Measurements from ENCODE around the gene MLLT6. TPM values are rescaled to one million over a fixed set of nuclear protein-coding genes. Genes with fewer than 3 reads are reported as not detected.

The MLLT6 gene
- total and polyA plus RNA-seq, 2 of the 13 experiments (the other 11 are each of a cell fraction or from before 2014, with no cell fraction given), result 50.7 to 69.5 TPM

- TF ChIP-seq UBTF (CRISPR knock-in tag; IDR thresholded peaks at IDR 0.05), result peak; percentile 50
- TF ChIP-seq HNF1B (CRISPR knock-in tag; IDR thresholded peaks at IDR 0.05), result peak; percentile 92
- 0 out of 2 replicates have a peak, but pooled peaks have one; percentile 1 for TF ChIP-seq TOE1 (CRISPR knock-in tag; IDR thresholded peaks at IDR 0.05)
- peak; percentile 82 for TF ChIP-seq MED1 (CRISPR knock-in tag; IDR thresholded peaks at IDR 0.05)
- TF ChIP-seq TOPORS (CRISPR knock-in tag; IDR thresholded peaks at IDR 0.05), result no peak; the same call in 1 of the 2 replicates
- peak; percentile 94 for TF ChIP-seq USF2 (IDR thresholded peaks at IDR 0.05; ENCODE audit: low read depth, low read length)
- peak; percentile 97; the same call in 1 of the 2 replicates for TF ChIP-seq USF2 (CRISPR knock-in tag; IDR thresholded peaks at IDR 0.05; ENCODE audit: borderline replicate concordance)
- peak; percentile 77 for TF ChIP-seq MXD4 (CRISPR knock-in tag; IDR thresholded peaks at IDR 0.05)
- TF ChIP-seq SIX1 (CRISPR knock-in tag; IDR thresholded peaks at IDR 0.05; ENCODE audit: borderline replicate concordance), result peak; percentile 31; the same call in 1 of the 2 replicates
- no peak; the same call in 1 of the 2 replicates for TF ChIP-seq ZNF777 (CRISPR knock-in tag; IDR thresholded peaks at IDR 0.05)
- TF ChIP-seq ZNF232 (CRISPR knock-in tag; IDR thresholded peaks at IDR 0.05; ENCODE audit: borderline replicate concordance), result peak; percentile 23; the same call in 1 of the 2 replicates
- no peak for TF ChIP-seq NCOA1 (CRISPR knock-in tag; IDR thresholded peaks at IDR 0.05)
- peak; percentile 78 for TF ChIP-seq PPARG (CRISPR knock-in tag; conservative IDR thresholded peaks at IDR 0.05)
- TF ChIP-seq ZNF354B (CRISPR knock-in tag; IDR thresholded peaks at IDR 0.05), result no peak
- TF ChIP-seq ONECUT2 (CRISPR knock-in tag; IDR thresholded peaks at IDR 0.05), result no peak
- no peak for TF ChIP-seq THAP9 (CRISPR knock-in tag; IDR thresholded peaks at IDR 0.05; ENCODE audit: borderline replicate concordance)
- peak; percentile 24; the same call in 1 of the 2 replicates for TF ChIP-seq POGZ (CRISPR knock-in tag; IDR thresholded peaks at IDR 0.05)
- no peak for TF ChIP-seq SNAI1 (CRISPR knock-in tag; IDR thresholded peaks at IDR 0.05; ENCODE audit: borderline replicate concordance)
- no peak; the same call in 1 of the 2 replicates for TF ChIP-seq HOXA7 (CRISPR knock-in tag; IDR thresholded peaks at IDR 0.05)
- TF ChIP-seq ZNF614 (CRISPR knock-in tag; IDR thresholded peaks at IDR 0.05; ENCODE audit: borderline replicate concordance), result peak; percentile 93
Observed at GRCh38 chr17:38746004-38746848, 41.2 kb downstream of the MLLT6 start (continued).

All from HepG2 (cell line).